Measurements from ENCODE around the gene GALNT13.

Gene GALNT13

DNA sequence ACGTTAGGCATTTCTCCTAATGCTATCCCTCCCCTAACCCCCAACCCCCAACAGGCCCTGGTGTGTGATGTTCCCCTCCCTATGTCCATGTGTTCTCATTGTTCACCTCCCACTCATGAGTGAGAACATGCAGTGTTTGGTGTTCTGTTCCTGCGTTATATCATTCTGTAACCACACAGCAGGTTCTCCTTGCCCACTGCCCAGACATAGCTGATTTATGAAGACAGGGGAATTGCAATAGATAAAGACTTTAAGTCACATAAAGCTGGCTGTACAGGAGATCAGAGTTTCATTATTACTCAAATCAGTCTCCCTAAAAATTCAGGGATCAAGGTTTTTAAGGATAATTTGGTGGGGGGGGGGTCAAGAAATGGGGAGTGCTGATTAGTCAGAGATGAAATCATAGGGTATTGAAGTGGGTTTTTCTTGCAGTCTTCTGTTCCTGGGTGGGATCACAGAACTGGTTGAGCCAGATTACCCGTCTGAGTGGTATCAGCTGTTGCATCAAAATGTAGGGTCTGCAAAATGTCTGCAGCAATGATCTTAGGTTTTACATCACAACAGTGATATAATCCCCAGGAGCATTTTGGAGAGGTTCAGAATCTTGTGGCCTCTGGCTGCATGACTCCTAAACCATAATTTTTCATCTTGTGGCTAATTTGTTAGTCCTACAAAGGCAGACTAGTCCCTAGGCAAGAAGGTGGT is 434.7 kb downstream of the GALNT13 start:
- DNase-seq (ENCODE audit: low read depth in 3 of 3), result no peak

DNA sequence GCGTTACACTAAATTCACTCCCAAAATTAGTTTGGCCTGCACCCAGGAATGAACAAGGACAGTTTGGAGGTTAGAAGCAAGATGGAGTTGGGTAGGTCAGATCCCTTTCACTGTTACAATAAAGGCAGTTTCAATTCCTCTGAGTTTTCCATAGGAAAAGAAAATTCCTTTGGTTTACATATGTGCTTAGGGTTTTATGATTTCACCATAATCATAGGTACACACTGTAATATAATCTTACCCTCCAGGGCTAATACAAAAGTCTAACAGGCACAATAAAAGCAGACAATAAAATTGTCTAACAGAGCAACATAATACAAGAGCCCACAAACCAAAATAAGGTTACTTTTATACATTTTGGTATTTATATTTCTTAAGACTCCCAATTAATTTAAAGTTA is 435.3 kb downstream of the GALNT13 start:
- no peak for DNase-seq (ENCODE audit: low read depth in 3 of 3)

DNA sequence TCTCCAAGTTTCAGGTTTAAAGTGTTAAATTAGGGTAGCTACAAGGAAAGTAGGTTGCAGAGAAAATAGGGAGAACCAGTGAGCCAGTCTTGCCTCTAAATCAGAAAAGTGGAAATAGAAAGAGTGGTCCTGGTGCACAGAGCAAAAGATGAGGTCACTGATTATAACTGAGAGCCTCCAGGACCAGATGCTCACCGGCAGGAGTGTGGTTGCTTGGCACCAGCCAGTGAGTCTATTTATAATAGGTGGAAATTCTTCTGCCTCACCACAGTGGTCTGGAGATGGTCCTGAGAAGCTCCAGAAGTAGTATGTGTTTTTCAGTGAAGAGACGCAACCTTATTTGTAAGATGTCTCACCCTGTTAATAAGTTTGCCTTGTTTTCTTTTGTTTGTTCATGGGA is 452.9 kb downstream of the GALNT13 start:
- DNase-seq (ENCODE audit: low read depth in 3 of 3), result no peak

DNA sequence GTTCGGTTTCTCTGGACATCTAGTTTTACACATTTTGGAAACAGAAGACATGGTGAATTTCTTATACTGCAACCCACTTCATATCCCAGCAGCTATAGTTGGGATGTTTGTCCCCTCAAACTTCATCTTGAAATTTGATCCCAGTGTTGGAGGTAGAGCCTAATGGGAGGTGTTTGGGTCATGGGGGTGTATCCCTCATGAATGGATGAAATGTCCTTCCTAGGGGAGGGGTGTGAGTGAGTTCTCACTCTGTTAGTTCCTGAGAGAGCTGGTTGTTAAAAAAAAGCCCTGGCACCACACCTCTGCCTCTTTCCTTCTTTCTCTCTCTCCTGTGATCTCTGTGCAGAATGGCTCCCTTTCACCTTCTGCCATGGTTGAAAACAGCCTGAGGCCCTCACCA is 457.8 kb downstream of the GALNT13 start:
- no peak for DNase-seq (ENCODE audit: low read depth in 3 of 3)

DNA sequence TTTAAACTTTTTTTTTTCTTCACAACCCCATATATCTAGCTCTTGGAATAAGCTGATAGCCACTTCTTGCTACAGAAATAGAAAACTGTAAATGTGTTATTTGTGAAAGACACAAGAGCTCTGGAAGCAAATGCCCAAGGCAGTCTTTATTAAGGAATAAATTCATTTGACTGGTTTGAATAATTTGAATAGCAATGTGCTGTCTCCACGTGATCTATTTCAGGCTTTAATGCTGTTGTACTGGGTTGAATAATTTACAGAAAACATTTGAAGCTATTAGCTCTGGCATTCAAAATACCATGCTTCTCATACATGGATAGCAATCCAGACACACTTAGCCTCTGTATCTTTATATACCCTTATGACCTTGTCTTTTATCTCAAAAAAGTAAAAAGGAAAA is 460.1 kb downstream of the GALNT13 start:
- no peak for DNase-seq (ENCODE audit: low read depth in 3 of 3)

DNA sequence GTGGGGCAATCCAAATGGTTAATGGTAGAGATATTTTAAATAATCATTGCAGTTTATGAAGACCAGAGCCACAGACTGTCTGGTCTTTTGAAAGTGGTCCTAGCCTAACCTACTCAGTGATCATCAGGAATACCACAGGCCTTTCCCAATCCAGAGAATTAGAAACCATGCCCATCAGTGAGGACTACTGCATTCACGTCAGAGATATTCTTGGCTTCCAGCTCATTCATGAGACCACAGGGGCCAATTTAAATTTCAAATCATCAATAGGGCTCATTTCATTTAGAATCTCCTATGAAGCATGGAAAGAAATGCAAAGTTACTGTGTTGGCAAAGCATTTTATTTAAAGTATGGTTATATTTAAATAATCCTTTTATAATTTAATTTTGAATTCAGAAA is 464.5 kb downstream of the GALNT13 start:
- DNase-seq (ENCODE audit: low read depth in 3 of 3), result no peak

DNA sequence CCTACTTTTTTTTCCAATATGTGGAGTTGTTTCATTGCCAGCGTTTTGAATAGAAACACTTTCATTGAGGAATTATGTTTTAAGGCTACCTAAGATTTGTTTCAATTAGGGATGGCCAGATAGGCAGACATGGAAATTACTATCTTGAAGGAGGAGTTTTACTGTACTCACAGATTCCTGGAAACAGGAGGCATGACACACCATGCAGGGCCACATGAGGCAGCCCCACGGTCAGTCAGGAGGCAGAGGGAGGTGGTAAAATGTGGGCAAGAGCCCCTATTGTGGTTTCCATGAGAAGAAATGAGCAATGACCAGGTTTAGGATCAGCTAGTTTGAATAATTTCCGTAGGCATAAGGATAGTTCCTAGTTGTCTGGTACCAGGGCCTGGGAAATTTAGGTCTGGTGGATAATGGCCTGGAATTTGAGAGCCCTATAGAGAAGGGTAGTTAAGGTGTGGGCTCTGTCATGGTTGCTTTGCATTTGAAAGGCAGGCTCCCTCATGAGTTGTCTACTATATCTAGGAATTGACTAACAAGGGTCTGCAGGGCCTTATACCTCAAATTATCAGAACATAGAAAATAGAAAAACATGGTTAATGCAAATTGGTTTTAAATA is 466.7 kb downstream of the GALNT13 start:
- no peak for DNase-seq (ENCODE audit: low read depth in 3 of 3)

DNA sequence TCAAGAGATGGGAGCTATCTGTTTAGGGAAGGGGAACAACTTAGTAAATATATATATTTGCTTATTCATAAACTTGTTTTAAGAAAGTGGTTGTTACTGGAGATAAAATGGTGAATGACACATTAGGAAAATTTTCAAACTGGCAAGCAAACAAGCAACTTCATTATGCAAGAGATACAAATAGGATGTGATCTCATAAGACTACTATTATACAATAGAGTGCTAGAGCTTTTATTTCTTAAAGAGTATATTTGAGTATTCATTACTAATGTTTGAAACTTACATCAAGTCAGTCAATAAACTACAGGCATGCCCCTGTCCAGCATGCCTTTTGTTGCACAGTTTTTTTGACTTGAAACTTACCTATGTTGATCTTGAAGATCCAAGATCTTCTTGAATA is 471.6 kb downstream of the GALNT13 start:
- DNase-seq (ENCODE audit: low read depth in 3 of 3), result no peak

DNA sequence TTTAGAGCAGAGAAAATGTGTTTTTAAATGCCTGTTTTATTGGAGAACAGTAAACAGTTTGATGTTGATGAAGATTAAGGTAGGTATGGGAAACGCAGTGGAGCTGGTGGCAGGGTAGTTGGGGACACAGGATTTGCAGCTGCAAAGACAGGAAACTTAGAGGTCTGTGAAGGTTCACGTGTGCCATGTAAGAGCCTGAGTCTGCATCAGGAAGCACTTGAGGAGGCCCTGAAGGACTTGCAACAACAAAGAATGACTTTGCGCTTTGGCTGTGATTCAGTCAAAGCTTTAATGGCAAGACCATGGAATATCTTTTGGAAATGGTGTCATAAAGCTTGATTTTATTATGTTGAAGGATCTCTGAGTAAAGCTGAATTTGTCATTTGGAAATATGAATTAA is 479.2 kb downstream of the GALNT13 start:
- DNase-seq (ENCODE audit: low read depth in 3 of 3), result no peak

DNA sequence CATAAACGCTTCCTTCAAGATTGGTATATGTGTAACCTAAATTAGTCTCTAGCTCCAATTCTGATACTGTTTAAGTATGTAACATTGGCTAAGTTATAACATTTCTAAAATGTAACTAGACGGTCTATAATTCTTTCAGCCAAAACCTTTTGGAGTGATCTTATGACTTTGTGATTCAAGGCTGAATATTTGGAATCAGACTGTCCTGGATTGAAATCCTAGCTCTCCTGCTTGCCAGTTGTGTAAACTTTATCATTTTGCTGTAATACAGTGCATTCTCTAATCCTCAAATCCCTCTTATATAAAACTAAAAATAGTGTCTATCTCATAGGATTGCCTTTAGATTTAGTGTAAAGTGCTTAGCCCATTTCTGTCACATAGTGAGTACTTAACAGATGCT is 489.6 kb downstream of the GALNT13 start:
- no peak for DNase-seq (ENCODE audit: low read depth in 3 of 3)

DNA sequence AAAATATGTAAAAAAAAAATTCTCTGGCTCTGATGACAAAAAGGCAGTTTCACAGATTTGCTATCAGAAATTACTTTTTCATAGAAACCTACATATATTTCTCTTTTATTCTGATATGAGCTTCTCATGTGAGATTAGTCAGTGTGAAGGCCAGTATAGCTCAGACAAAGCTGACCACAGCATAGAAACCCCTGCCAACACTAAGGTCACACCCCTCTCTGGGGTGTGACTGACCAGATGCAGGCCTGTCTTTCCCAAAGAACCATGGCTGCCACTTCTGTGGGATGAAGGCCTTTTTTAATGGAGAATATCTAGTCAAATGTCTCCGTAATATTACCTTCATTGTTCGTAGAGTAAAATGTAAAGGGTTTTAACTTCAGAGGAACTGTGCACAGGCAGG is 496.4 kb downstream of the GALNT13 start:
- DNase-seq (ENCODE audit: low read depth in 3 of 3), result no peak

DNA sequence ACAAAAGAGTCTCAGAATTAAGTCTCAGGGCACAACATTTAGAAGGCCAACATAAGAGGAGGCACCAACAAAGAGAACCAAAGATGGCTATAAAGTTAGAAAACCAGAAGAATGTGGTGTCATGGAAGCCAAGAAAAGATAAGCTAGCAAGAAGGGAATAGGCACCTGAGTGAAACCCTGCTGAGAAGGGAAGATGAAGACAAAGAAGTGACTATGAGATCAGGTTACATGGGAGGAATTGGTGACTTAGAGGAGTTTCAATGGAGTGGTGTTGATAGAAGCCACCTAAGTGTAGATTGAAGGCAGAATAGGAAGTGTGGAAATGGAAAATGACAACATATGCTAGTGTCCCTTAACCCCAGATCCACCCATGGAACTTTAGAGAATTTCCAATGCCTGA is 499.2 kb downstream of the GALNT13 start:
- no peak for DNase-seq (ENCODE audit: low read depth in 3 of 3)

DNA sequence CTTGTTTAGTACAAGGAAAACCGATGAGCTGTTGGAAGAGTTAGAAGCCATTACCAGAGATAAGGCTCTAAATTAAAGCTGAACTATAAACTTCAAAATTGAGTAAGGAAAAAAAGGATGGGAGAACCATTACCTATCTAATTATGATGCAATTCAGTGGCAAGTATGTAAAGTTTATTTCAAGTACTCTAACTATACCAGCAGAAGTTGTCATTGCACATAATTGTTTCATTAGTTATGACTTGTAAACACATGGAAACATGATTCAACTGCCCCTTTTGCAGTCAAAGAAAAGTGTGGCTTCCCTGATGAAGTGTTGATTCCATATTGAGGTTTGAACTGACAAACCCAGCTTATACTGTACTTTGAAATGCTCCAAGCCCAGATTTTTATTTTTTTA is 502.7 kb downstream of the GALNT13 start:
- DNase-seq (ENCODE audit: low read depth in 3 of 3), result no peak

DNA sequence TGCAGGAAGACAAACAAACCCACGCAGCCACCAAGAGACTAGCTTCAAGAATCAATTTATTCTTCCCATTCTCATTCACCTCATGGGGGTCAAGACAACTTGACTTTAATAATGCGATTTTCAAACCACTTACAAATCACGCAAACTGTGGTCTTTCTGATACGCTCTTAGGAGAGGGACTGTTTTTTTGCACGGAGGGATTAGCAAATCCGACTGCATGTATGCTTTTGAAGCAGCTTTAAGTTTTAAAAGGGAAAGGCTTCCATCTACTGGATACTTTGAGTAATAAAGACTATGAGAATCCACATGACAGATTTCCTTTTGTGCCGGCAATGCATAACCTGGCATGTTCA is 503.8 kb downstream of the GALNT13 start:
- no peak for DNase-seq (ENCODE audit: low read depth in 3 of 3)

DNA sequence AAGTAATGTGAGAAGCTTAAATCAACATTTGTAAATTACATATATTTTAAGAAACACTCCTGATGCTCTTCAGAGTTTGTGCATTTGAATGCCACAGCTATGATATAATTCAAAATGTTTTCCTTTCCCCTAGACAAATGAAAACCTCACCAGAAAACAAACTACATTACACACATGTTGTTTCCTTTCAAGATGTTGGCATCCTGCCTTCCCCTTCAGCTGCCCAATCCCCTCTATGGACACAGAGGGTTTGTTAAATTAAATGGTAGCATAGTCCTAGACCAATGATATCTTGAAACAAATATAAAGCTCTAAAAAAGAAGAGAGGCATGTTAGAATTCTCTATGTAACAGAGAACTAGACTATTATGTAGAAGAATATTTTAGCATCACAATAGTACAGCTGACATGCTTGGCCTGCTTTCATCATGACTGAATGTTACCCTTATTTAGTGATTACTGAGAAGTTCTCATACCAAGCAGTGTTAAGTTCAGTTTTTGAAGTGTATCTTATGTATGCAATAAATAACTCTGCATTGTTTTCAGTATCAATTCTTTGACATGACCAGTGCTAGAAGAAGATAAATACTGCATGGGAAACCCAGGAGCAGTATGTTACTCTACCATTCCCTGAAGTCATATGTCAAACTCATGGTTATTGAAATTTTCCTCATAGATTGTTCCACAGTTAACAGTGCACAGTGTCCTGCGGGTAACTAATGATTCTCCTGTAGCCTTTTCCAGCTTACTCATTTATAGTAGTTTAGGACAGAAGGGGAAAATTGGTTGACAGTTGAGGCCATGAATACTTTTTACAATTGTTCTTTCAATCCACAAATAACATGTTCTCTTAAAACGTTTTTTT is 510.4 kb downstream of the GALNT13 start:
- DNase-seq (ENCODE audit: low read depth in 3 of 3), result no peak

DNA sequence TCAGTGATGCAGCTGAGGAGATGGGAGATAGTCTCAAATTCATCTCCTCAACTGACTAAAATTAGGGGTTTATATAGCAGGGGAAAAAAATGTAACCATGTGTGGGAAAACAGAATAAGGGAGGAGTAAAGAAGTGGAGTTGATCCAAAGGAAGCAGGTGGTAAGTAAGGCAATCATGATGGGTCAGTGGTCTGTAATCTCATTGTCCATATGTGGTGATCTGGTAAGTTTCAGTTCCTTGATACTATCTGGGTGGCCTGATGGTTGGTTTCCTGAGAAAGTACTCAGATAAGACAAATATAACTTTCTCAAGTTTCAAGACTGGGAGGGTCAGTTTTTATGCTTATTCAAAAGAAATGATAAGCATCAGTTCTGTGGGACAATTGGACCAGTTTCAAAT is 514.5 kb downstream of the GALNT13 start:
- no peak for DNase-seq (ENCODE audit: low read depth in 3 of 3)

DNA sequence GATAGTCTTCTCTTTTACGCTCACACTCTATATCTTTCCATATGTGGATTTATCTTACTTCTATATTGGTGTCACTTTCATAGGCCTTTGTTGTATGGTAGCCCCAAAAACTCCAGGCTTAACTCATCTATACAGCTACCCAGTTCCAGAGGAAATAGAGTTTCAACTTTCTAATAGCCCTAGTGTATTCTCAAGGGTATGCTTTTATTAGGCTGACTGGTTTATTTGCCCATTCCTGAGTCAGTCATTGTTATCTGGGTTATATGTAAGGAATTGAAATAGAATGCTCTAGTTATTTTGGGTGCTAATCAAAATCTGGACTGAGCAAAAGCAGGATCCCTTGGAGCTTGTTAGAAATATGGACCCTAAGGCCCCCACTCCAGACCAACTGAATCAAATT is 519.3 kb downstream of the GALNT13 start:
- DNase-seq (ENCODE audit: low read depth in 3 of 3), result no peak

DNA sequence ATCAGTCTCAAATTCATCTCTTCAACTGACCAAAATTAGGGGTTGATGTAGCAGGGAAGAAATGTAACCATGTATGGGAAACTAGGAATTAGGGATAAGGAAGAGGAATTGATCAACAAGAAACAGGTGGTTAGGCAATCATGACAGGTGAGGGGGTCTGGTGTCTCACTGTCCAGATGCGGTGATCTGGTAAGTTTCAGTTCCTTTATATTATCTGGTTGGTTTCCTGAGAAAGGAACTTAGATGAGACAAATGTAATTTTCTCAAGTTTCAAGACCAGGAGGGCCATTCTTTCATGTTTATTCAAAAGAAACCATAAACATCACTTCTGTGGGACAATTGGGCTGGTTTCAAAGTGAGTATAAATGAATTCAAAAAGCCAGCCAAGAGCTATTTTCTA is 520.5 kb downstream of the GALNT13 start:
- DNase-seq (ENCODE audit: low read depth in 3 of 3), result no peak

DNA sequence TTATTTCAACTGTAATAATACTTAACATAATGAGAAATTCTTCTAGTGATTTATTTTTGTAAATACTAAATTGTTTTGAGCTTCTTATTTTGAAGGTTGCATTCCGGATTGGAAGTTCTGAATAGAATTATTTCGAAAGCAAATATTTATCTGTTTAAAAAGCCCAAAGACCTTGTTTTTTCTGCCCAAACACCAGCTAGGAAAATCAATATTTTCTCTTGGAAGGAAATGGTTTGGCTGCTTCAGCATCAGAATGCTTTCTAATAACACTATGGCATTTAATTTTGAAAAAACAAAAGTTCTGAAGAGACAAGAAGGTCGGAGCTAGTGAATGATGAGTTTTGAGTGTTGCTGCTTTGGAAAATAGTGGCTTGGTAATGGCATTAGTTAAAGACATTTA is 522.9 kb downstream of the GALNT13 start:
- no peak for DNase-seq (ENCODE audit: low read depth in 3 of 3)

DNA sequence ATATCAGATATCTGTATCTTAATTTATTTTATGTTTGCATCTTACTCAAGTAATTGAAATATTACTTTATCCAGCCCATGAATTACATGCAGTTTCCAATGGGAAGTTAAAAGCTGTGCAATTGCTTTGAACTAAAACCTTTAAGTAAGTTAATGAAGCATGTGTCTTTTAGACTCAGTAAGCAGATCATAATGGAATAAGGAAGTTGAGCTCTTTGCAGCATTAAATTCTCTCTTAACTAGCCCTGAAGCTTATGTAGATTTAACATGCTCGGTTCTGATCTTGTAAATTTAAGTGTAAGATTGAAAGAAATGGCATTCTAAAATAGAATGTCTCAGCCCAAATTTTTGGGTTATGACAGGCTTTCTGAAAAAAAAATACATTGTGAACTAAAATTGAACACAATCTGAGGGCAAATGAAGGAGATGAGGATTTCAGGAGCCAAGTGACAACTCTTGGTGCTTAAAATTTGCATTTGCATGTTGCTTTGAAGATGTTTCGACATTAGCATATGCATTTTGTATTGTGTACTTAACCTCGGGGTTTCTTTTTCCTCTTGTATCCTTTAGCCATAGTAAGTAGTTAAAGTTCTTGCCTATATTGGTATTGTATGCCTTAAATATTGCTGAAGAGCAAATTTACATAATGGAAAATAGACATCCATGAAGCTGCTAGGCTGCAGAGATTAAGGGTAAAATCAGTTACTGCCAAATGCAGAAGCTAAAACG is 529.0 kb downstream of the GALNT13 start:
- no peak for DNase-seq (ENCODE audit: low read depth in 3 of 3)

DNA sequence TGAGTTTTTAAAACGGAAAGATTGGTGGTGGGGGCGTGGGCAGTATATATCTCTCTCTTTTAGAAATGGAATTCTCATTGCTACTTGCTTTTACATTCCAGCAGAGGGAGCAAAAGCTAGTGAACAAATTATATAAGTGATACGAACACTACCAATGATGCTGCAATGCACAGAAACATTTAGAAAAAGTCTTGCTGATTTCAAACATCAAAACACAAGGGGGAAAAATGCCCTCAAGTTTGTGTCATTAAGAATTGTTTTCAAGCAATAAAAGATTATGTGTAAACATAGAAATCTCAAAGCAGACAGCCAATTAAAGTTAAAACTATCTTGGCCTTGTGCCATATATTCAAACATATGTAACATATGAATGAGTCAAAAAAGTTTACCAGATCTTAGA is 530.5 kb downstream of the GALNT13 start:
- no peak for DNase-seq (ENCODE audit: low read depth in 3 of 3)

DNA sequence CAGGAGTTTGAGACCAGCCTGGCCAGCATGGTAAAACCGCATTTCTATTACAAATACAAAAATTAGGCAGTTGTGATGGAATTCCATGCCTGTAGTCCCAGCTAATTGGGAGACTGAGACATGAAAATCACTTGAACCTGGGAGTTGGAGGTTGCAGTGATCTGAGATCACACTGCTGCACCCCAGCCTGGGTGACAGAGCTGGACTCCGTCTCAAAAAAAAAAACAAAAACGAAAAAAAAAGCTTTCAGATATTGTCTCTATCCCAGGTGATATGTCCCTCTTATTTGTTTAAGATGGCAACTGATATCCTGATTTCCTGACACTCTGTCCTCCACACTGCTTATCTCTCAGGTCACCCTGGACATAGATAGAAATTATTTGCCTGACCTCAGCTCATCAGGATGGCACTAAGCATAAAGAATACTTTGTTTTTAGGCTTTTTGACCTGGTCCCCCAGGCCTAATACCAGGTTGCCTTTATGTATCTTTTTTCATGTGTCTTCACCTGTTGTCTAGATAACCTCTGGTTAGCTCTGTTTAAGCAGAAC is 531.6 kb downstream of the GALNT13 start:
- DNase-seq (ENCODE audit: low read depth in 3 of 3), result no peak

Data from stimulated activated CD4-positive, alpha-beta T cell treated with anti-CD3 and anti-CD28 coated beads, TNF-alpha, amount 100 ng/mL, for 24 hours (primary cell).